Osteoblast (primary cell): Measurements from ENCODE around the gene TMEM42. TPM values are rescaled to one million over a fixed set of nuclear protein-coding genes. Genes with fewer than 3 reads are reported as not detected.

Experiments
- DNase-seq: peaks from one replicate; pipeline ENCODE4 v3.0.0; 2011; ENCODE audit warnings: low spot score, mixed read lengths; ENCODE audit not compliant: insufficient read length; ENCODE audit errors: missing footprints
- H2AFZ ChIP-seq: 2 replicates; pipeline ENCODE4 v1.6.0; 2011; ENCODE audit warnings: mild to moderate bottlenecking, low read length
- H3K27ac ChIP-seq: 2 replicates; pipeline ENCODE4 v1.5.1; 2011; ENCODE audit warnings: mild to moderate bottlenecking, low read depth, low read length, moderate library complexity
- H3K27me3 ChIP-seq: 2 replicates; pipeline ENCODE4 v1.6.0; 2012; ENCODE audit warnings: mild to moderate bottlenecking, control low read depth, inconsistent platforms, low read length, moderate library complexity; ENCODE audit not compliant: insufficient read depth
- H3K36me3 ChIP-seq: 2 replicates; pipeline ENCODE4 v1.5.1; 2011; ENCODE audit warnings: mild to moderate bottlenecking, low read length, control low read depth, moderate library complexity; ENCODE audit not compliant: insufficient read depth
- H3K4me1 ChIP-seq: 2 replicates; pipeline ENCODE4 v1.5.1; 2011; ENCODE audit warnings: mild to moderate bottlenecking, low read length, control low read depth, moderate library complexity; ENCODE audit not compliant: insufficient read depth
- H3K4me2 ChIP-seq: 2 replicates; pipeline ENCODE4 v1.6.0; 2011; ENCODE audit warnings: mild to moderate bottlenecking, low read length; ENCODE audit not compliant: insufficient read depth
- H3K4me3 ChIP-seq: fragments of 200-600 bp; sonication (generic); 3 replicates; pipeline ENCODE4 v1.5.1; 2012; ENCODE audit warnings: mild to moderate bottlenecking, low read length, inconsistent platforms; ENCODE audit not compliant: insufficient read depth
- H3K79me2 ChIP-seq: 2 replicates; pipeline ENCODE4 v1.6.0; 2012; ENCODE audit warnings: mild to moderate bottlenecking, low read length, control low read depth, inconsistent platforms; ENCODE audit not compliant: insufficient read depth
- H3K9me3 ChIP-seq: 2 replicates; pipeline ENCODE4 v1.5.1; 2011; ENCODE audit warnings: low read depth, low read length, control low read depth
- H4K20me1 ChIP-seq: 2 replicates; pipeline ENCODE4 v1.6.0; 2012; ENCODE audit warnings: mild to moderate bottlenecking, low read length, control low read depth; ENCODE audit not compliant: insufficient read depth
- CTCF ChIP-seq: IDR thresholded peaks from 2 replicates; pipeline ENCODE4 v1.5.1; 2011; ENCODE audit warnings: mild to moderate bottlenecking, low read depth, low read length, moderate library complexity; ENCODE audit errors: extremely low read depth
- total RNA-seq: library from RNA; depleted of rRNA; stranded (reverse); fragments of >200 nt; gene quantifications from 2 replicates; pipeline ENCODE4 v1.2.3, GENCODE V29; 2012

TMEM42 gene
- total RNA-seq, 1 donor, result 18.1 TPM

GRCh38 chr3:44827196-44827595 lies 34.5 kb upstream of the TMEM42 start:
- no peaks in the 10 kb centered on the region for H4K20me1 ChIP-seq
- H3K4me1 ChIP-seq, result peaks cover 11% of the 10 kb centered on the region
- no peak for TF ChIP-seq CTCF
- H3K27me3 ChIP-seq, result no peaks in the 10 kb centered on the region
- no peak overlapping the region for H3K27ac ChIP-seq
- DNase-seq, result no peak
- H3K79me2 ChIP-seq, result no peaks in the 10 kb centered on the region
- H3K4me3 ChIP-seq, result no peak overlapping the region
- H3K9me3 ChIP-seq, result no peaks in the 10 kb centered on the region
- H3K4me2 ChIP-seq, result no peak overlapping the region
- H2AFZ ChIP-seq, result no peak overlapping the region
- peaks cover 3% of the 10 kb centered on the region for H3K36me3 ChIP-seq

GRCh38 chr3:44831232-44831631 lies 30.5 kb upstream of the TMEM42 start:
- no peaks in the 10 kb centered on the region for H3K79me2 ChIP-seq
- no peaks in the 10 kb centered on the region for H3K9me3 ChIP-seq
- no peak overlapping the region for H3K4me3 ChIP-seq
- H3K27ac ChIP-seq, result no peak overlapping the region
- H3K36me3 ChIP-seq, result peaks cover 6% of the 10 kb centered on the region
- H3K27me3 ChIP-seq, result no peaks in the 10 kb centered on the region
- H3K4me2 ChIP-seq, result no peak overlapping the region
- no peak overlapping the region for H2AFZ ChIP-seq
- peaks cover under 1% of the 10 kb centered on the region for H3K4me1 ChIP-seq
- DNase-seq, result no peak
- TF ChIP-seq CTCF, result no peak
- no peaks in the 10 kb centered on the region for H4K20me1 ChIP-seq

- H3K4me2 ChIP-seq, result no peak overlapping the region
- H3K4me1 ChIP-seq, result no peaks in the 10 kb centered on the region
- H3K27me3 ChIP-seq, result no peaks in the 10 kb centered on the region
- H3K36me3 ChIP-seq, result peaks cover 10% of the 10 kb centered on the region
- DNase-seq, result no peak
- no peak overlapping the region for H3K4me3 ChIP-seq
- no peaks in the 10 kb centered on the region for H4K20me1 ChIP-seq
- H3K79me2 ChIP-seq, result no peaks in the 10 kb centered on the region
- no peak overlapping the region for H2AFZ ChIP-seq
- TF ChIP-seq CTCF, result no peak
- no peak overlapping the region for H3K27ac ChIP-seq
- H3K9me3 ChIP-seq, result no peaks in the 10 kb centered on the region
Measured at GRCh38 chr3:44832032-44832431, 29.7 kb upstream of the TMEM42 start.

GRCh38 chr3:44832965-44833364 lies 28.7 kb upstream of the TMEM42 start:
- Histone ChIP-seq H2AFZ (no peak overlapping the region), H3K36me3 (peaks cover 10% of the 10 kb centered on the region), H3K27ac (no peak overlapping the region), H4K20me1 (no peaks in the 10 kb centered on the region), H3K4me1 (no peaks in the 10 kb centered on the region), H3K9me3 (no peaks in the 10 kb centered on the region), H3K27me3 (no peaks in the 10 kb centered on the region), H3K4me2 (no peak overlapping the region), H3K4me3 (no peak overlapping the region), H3K79me2 (no peaks in the 10 kb centered on the region)
- no peak for TF ChIP-seq CTCF
- no peak for DNase-seq
